SHP77 (cell line): ENCODE results near the gene RNF11.

ENCODE experiments used
- DNase-seq, 2 experiments: peaks; one replicate each; lab custom pipeline; 2025; lab: John Stamatoyannopoulos, UW

Gene RNF11

GRCh38 chr1:51296383-51297357 is 60.6 kb downstream of the RNF11 start:
- DNase-seq: peak; percentile 74 to 79

GRCh38 chr1:51297401-51298321 is 61.6 kb downstream of the RNF11 start:
- DNase-seq: no peak

GRCh38 chr1:51298322-51298705 is 62.2 kb downstream of the RNF11 start:
- DNase-seq: no peak

DNA sequence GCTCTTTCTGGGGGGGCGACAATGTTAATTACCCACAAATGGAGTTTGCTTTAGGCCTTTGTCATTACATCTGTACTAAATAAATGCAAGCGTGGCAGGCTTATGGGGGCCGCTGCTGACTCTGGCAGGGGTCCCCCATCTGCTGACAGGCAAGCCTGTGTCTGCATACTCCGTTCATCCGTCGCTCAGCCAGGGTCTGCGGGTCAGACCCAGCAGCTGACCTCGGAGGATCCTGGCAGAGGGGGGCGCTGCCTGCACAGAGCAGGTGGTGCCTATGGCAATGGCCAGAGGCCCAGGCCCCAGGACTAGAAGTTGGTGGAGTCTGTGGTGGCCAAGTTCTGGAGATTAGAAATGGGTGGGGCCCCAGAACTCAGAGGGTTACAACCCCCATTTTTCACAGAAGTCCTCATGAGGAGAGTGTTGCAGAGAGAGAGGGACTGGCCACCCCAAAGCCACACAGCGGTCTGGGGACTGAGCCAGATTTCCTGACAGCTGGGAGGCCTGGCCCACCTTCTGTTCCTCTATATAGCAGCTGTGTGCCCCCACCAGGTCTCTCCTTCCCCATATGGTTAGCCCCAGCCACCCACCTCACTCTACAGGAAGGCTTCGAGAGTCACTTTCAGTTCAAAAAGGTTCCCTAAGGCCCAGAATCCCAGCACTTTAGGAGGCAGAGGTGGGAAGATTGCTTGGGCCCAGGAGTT is 63.3 kb downstream of the RNF11 start:
- DNase-seq: no peak

- no peak for DNase-seq
Observed at GRCh38 chr1:51299981-51300670, 64.1 kb downstream of the RNF11 start.

- no peak for DNase-seq
Observed at GRCh38 chr1:51301152-51301843, 65.2 kb downstream of the RNF11 start.

- DNase-seq: no peak
Observed at GRCh38 chr1:51301844-51302162, 65.7 kb downstream of the RNF11 start.

GRCh38 chr1:51302270-51302669 is 66.2 kb downstream of the RNF11 start:
- no peak for DNase-seq

- no peak for DNase-seq
Observed at GRCh38 chr1:51302746-51303145, 66.7 kb downstream of the RNF11 start.

DNA sequence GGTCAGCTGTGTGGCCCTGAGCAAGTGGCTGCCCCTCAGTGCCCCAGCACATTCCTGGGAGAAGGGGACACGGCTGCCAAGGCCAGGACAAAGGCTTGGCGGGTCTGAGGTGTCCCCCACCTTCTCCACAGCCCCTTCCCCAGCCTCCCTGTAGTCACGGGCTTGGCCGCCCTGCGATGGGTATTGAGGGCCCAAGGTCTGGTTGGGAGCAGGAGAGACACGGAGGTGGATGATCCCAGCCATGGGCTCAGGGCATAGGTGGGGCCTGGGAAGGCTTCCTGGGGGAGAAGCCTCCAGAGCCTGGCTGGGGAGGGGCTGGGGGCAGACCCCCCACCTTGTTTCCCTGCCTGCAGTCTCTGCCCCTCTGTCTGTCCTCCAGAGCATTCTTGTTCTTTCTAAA is 67.2 kb downstream of the RNF11 start:
- no peak for DNase-seq

DNA sequence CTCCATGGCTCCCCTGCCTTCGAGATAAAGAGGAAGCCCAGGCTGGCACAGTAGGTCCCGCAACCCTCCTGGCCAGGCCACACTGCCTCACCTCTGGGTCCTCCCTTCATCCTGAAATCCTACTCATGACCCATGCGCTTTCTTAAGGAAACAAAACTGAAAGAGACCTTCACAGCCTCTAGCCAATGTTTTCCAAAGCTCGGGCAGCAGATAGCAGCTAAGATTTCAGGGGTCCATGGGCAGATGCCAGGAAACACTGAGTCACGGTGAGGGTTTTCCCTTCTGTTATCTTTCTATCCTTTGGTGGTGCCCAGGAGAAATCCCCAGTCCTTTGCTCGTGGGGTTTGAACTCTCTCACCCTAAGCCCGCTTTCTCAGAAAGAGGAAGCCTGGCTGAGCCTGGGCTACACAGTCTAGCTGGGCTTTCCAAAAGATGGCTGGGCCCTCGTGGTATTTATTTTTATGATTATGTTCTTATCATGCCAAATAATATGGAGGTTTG is 67.7 kb downstream of the RNF11 start:
- DNase-seq: no peak

GRCh38 chr1:51304360-51304759 is 68.3 kb downstream of the RNF11 start:
- no peak for DNase-seq

DNA sequence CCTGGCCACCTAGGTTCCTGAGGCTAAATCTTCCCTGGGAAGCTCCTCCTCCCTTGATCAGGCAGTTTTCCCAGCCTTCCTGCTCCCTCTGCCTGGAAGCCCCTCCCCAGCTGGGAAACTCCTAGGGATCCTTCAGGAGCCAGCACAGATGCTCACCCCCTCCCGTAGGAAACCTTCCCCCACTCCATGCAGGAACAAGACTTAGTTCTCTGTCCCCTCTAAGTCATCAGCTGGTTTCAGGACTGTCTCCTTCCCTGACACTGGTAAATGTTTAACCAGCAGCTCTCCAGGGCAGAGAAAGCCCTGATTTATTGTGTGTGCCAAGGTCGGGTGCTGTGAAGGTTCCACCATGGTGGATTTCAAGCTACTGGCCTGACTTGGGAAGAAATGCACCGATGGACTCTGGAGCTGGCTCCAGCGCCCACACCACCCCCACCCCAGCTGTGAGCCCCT is 69.3 kb downstream of the RNF11 start:
- no peak for DNase-seq

GRCh38 chr1:51306950-51307349 is 70.9 kb downstream of the RNF11 start:
- no peak for DNase-seq

- DNase-seq: no peak
Observed at GRCh38 chr1:51308636-51309035, 72.6 kb downstream of the RNF11 start.

GRCh38 chr1:51309291-51309690 is 73.2 kb downstream of the RNF11 start:
- DNase-seq: no peak

DNA sequence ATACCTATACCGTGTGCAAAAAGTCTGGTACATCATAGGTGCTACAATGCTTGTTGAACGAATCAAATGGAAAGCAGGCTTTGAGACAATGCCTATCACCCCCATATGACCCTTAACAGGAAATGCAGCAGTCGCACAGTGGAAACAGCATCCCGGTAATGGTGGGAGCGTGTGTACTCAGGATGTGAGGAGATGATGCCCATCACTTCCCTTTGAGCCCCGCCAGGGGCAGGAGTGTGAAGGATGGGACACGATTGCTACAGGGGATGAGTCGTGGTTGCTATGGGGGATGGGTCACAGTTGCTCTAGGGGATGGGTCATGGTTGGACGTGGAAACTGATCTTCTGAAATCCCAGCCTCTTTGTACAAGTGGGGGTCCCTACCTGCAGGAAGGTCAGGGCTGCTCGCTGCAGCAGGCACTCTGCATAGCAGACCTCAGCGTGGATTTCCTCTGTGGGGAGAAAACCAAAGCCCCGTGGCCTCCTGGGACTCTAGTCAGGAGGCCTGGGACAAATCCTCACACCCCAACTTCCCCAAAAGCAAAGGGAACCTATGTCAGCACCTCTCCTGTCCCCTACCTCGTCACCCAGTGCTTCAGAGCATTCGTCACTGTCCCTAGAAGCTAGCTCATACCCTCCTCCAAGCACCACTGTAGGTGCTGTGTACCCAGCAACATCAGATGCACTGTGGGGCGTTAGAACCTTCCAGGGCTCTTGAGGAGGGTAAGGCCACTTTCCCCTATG is 75.0 kb downstream of the RNF11 start:
- no peak for DNase-seq

GRCh38 chr1:51311826-51312225 is 75.8 kb downstream of the RNF11 start:
- no peak for DNase-seq

DNA sequence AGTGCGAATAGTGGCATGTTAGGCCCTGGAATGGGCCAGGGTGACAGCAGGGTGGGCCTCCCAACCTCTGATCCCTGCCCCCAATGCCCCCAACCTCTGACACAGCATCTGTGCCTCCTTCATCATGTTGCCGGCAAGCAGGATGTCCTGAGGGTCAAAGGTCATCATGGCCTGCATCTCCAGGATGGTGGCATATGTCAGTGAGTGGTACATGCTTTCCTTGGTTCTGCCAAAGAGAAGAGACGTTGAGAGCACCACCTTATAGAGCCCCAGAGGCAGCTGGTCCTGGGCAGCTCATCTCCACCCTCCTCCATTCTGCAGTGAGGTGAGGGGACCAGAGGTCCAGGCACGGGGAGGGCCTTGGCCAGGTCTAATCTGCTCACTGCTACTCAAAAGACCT is 76.6 kb downstream of the RNF11 start:
- no peak for DNase-seq

DNA sequence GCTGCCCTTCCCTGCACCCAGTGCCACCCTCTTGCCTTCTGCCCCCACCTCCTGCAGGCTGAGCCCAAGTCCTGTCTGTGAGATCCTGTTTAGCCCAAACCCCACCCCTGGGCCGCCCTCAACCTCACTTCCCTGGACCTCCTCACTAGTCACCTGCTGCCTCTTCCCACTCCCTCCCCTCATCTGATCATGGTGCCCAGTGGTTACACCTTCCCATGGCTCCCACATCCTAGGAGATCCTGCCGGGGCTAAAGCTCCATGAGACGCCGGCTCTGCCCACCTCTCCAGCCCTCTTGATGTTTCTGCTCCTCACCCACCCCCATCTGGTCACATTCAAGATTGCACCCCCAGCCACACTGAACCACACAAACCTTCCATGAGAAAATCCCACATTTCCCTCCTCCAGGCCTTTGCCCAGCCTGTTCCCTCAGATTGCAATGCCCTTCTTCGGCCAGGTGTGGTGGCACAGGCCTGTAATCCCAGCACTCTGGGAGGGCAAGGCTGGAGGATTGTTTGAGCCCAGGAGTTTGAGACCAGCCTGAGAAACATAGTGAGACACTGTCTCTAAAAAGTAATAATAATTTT is 77.3 kb downstream of the RNF11 start:
- DNase-seq: no peak
